ENCODE data around the gene GOT1. TPM values are rescaled to one million over a fixed set of nuclear protein-coding genes. Genes with fewer than 3 reads are reported as not detected.

Gene GOT1
- total RNA-seq, 1 experiment from 2014 or later: 51.6 TPM

- no peak for DNase-seq (ENCODE audit: low read depth, low spot score)
- ChIA-PET CTCF (no interaction called here), POLR2A (interaction anchor here (0.7 kb wide), 1 partner anchor 1785 kb away, joined by 3 read pairs; no protein-coding TSS in a partner anchor)
- Histone ChIP-seq H3K36me3 (ENCODE audit: control insufficient read depth, insufficient read depth, low read length) (peaks cover 14% of the 10 kb centered on the region; the same call in 1 of the 2 replicates), H3K4me3 (ENCODE audit: low read depth in 2 of 2, low read length in 2 of 2) (no peak overlapping the region), H3K9me3 (ENCODE audit: control insufficient read depth, insufficient read depth, low read depth, low read length) (no peaks in the 10 kb centered on the region), H3K27ac (ENCODE audit: low read length) (no peak overlapping the region), H3K27me3 (ENCODE audit: control insufficient read depth, insufficient read depth, low read length) (no peaks in the 10 kb centered on the region), H3K4me1 (ENCODE audit: control insufficient read depth, insufficient read depth, low read length) (peaks cover 4% of the 10 kb centered on the region; the same call in 1 of the 2 replicates)
- TF ChIP-seq CTCF (IDR thresholded peaks at IDR 0.05) (no peak), SIN3A (IDR thresholded peaks at IDR 0.05; ENCODE audit: borderline replicate concordance, insufficient read depth, low read depth, low read length) (no peak), POLR2AphosphoS5 (IDR thresholded peaks at IDR 0.05; ENCODE audit: low read depth, low read length) (no peak), TCF7L2 (IDR thresholded peaks at IDR 0.05; ENCODE audit: low read depth, low read length) (no peak)
- TF ChIP-seq, protein P1, sequence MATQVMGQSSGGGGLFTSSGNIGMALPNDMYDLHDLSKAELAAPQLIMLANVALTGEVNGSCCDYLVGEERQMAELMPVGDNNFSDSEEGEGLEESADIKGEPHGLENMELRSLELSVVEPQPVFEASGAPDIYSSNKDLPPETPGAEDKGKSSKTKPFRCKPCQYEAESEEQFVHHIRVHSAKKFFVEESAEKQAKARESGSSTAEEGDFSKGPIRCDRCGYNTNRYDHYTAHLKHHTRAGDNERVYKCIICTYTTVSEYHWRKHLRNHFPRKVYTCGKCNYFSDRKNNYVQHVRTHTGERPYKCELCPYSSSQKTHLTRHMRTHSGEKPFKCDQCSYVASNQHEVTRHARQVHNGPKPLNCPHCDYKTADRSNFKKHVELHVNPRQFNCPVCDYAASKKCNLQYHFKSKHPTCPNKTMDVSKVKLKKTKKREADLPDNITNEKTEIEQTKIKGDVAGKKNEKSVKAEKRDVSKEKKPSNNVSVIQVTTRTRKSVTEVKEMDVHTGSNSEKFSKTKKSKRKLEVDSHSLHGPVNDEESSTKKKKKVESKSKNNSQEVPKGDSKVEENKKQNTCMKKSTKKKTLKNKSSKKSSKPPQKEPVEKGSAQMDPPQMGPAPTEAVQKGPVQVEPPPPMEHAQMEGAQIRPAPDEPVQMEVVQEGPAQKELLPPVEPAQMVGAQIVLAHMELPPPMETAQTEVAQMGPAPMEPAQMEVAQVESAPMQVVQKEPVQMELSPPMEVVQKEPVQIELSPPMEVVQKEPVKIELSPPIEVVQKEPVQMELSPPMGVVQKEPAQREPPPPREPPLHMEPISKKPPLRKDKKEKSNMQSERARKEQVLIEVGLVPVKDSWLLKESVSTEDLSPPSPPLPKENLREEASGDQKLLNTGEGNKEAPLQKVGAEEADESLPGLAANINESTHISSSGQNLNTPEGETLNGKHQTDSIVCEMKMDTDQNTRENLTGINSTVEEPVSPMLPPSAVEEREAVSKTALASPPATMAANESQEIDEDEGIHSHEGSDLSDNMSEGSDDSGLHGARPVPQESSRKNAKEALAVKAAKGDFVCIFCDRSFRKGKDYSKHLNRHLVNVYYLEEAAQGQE (IDR thresholded peaks at IDR 0.05; ENCODE audit: insufficient read depth in 1 of 2, low read depth in 2 of 2, low read length in 1 of 2): no peak
- no peak for ATAC-seq
- intact Hi-C loops (cut with micrococcal nuclease; ENCODE audit: unreplicated experiment) (no loop called here), in situ Hi-C loops (cut with HindIII; ENCODE audit: low pct_unique_long_range_greater_than_20kb, low sequenced_read_pairs) (no loop called here)
- BruUV-seq (replicated peaks): no TSS peak
Measured at GRCh38 chr10:99424656-99425055, 5.8 kb downstream of the GOT1 start.

- ChIA-PET POLR2A (interaction anchor here (0.6 kb wide), 1 partner anchor 122 kb away, joined by 5 read pairs; no protein-coding TSS in a partner anchor), CTCF (no interaction called here)
- DNase-seq (ENCODE audit: low read depth, low spot score): no peak
- H3K27ac ChIP-seq (ENCODE audit: low read length): no peak overlapping the region
- H3K27me3 ChIP-seq (ENCODE audit: control insufficient read depth, insufficient read depth, low read length): no peaks in the 10 kb centered on the region
- H3K9me3 ChIP-seq (ENCODE audit: control insufficient read depth, insufficient read depth, low read depth, low read length): no peaks in the 10 kb centered on the region
- no peak overlapping the region for H3K4me3 ChIP-seq (ENCODE audit: low read depth in 2 of 2, low read length in 2 of 2)
- BruUV-seq (replicated peaks): no TSS peak
- ATAC-seq: no peak
- intact Hi-C loops (cut with micrococcal nuclease; ENCODE audit: unreplicated experiment): no loop called here
- TF ChIP-seq POLR2AphosphoS5 (IDR thresholded peaks at IDR 0.05; ENCODE audit: low read depth, low read length) (no peak), SIN3A (IDR thresholded peaks at IDR 0.05; ENCODE audit: borderline replicate concordance, insufficient read depth, low read depth, low read length) (no peak), TCF7L2 (IDR thresholded peaks at IDR 0.05; ENCODE audit: low read depth, low read length) (no peak), CTCF (IDR thresholded peaks at IDR 0.05) (no peak)
- TF ChIP-seq, protein P1 (IDR thresholded peaks at IDR 0.05; ENCODE audit: insufficient read depth in 1 of 2, low read depth in 2 of 2, low read length in 1 of 2): no peak
- H3K4me1 ChIP-seq (ENCODE audit: control insufficient read depth, insufficient read depth, low read length): no peaks in the 10 kb centered on the region
- in situ Hi-C loops (cut with HindIII; ENCODE audit: low pct_unique_long_range_greater_than_20kb, low sequenced_read_pairs): no loop called here
- peaks cover 22% of the 10 kb centered on the region for H3K36me3 ChIP-seq (ENCODE audit: control insufficient read depth, insufficient read depth, low read length)
Measured at GRCh38 chr10:99422529-99423096, 7.8 kb downstream of the GOT1 start.
